K562 (cell line): ENCODE results near the gene AMT. TPM values are rescaled to one million over a fixed set of nuclear protein-coding genes. Genes with fewer than 3 reads are reported as not detected.

Experiments used
- BRD9 ChIP-seq: fragments of 450-650 bp; IDR thresholded peaks from 2 replicates; pipeline ENCODE4 v1.6.1; 2018; ENCODE audit warnings: low read depth; ENCODE audit not compliant: partially characterized antibody
- HNRNPLL ChIP-seq: fragments of 200-400 bp; formaldehyde crosslinking; IDR thresholded peaks from 2 replicates; pipeline ENCODE4 v1.6.1; 2017; ENCODE audit warnings: low read length, low read depth, mild to moderate bottlenecking; ENCODE audit not compliant: poor library complexity, severe bottlenecking
- MGA ChIP-seq: fragments of 450-650 bp; IDR thresholded peaks from 2 replicates; pipeline ENCODE4 v1.6.1; 2016; ENCODE audit warnings: mild to moderate bottlenecking, moderate library complexity
- THRA ChIP-seq: fragments of 450-650 bp; IDR thresholded peaks from 2 replicates; pipeline ENCODE4 v1.6.1; 2017; ENCODE audit warnings: mild to moderate bottlenecking, moderate library complexity
- ZC3H11A ChIP-seq: IDR thresholded peaks from 2 replicates; pipeline ENCODE4 v1.6.1; 2012; ENCODE audit warnings: low read depth, low read length, improper control_type of control experiment
- polyA plus RNA-seq, 8 experiments: library from polyadenylated mRNA; depleted of rRNA in 4 of 8; stranded (reverse) in 5 of 8; unstranded in 3 of 8; fragments of >200 nt; fragmentation: Nextera tagmentation in 2 of 8; fragmentation: Illumina TruSeq in 1 of 8; extraction: Ambion mirVana in 2 of 8; extraction: Trizol in 1 of 8; gene quantifications; 2 replicates each; pipeline versions ENCODE4 v1.2.1 to v1.2.3, GENCODE V29; 2011 to 2014; ENCODE audit warnings: inconsistent platforms in 1 of 8, missing spikeins in 1 of 8
- total RNA-seq, 7 experiments: library from RNA; depleted of rRNA in 6 of 7; stranded (reverse); fragments of >200 nt in 6 of 7; fragmentation: Illumina TruSeq in 2 of 7; extraction: Trizol in 2 of 7; gene quantifications; 2 replicates each; pipeline versions ENCODE4 v1.2.1 to v1.2.3, GENCODE V29; 2011 to 2021; ENCODE audit warnings: low replicate concordance in 1 of 7

AMT gene
- total and polyA plus RNA-seq, 9 of the 15 experiments (the other 6 are each of a cell fraction or from before 2014, with no cell fraction given): 0.14 to 2.1 (median 0.52) TPM

GRCh38 chr3:49371946-49372345 is 50.3 kb downstream of the AMT start (continued):
- TF ChIP-seq MGA (no peak), BRD9 (no peak), HNRNPLL (no peak), ZC3H11A (no peak), THRA (no peak)
